Kidney (tissue), 14 donors: ENCODE results near the gene CCNC. TPM values are rescaled to one million over a fixed set of nuclear protein-coding genes. Genes with fewer than 3 reads are reported as not detected.

Experiments
- DNase-seq, 5 donors: peaks; one replicate each; pipeline ENCODE4 v3.0.0-alpha.2; 2013 to 2020
- FAIRE-seq: peaks from 2 replicates; lab custom pipeline; 2012; peaks lifted over from hg19 to GRCh38; lab: Jason Lieb, UNC
- H3K27ac ChIP-seq, 2 donors: one replicate each; pipeline ENCODE4 v1.7.0; 2013; ENCODE audit warnings: low read depth in 2 of 2, low read length in 2 of 2, inconsistent platforms in 1 of 2
- H3K27me3 ChIP-seq: one replicate; pipeline ENCODE4 v1.7.1; 2013; ENCODE audit warnings: low read length, inconsistent platforms; ENCODE audit not compliant: control insufficient read depth, insufficient read depth
- H3K36me3 ChIP-seq, 3 donors: one replicate each; pipeline versions ENCODE4 v1.7.0 to v1.7.1; 2013; ENCODE audit warnings: low read length in 3 of 3, control low read depth in 1 of 3, inconsistent platforms in 1 of 3; ENCODE audit not compliant: insufficient read depth in 3 of 3, control insufficient read depth in 2 of 3
- H3K4me1 ChIP-seq, 3 donors: one replicate each; pipeline versions ENCODE4 v1.7.0 to v1.7.1; 2013; ENCODE audit warnings: low read length in 3 of 3, inconsistent platforms in 1 of 3, low read depth in 1 of 3; ENCODE audit not compliant: control insufficient read depth in 2 of 3, insufficient read depth in 2 of 3
- H3K4me3 ChIP-seq, 3 donors: one replicate each; pipeline versions ENCODE4 v1.7.0 to v1.8.1; 2013; ENCODE audit warnings: low read length in 3 of 3, control low read depth in 1 of 3, inconsistent platforms in 1 of 3
- H3K9ac ChIP-seq, 3 donors: one replicate each; pipeline versions ENCODE4 v1.7.0 to v1.7.1; 2013; ENCODE audit warnings: low read length in 3 of 3, control low read depth in 1 of 3, inconsistent platforms in 1 of 3
- H3K9me3 ChIP-seq, 3 donors: one replicate each; pipeline versions ENCODE4 v1.7.0 to v1.7.1; 2013; ENCODE audit warnings: low read length in 3 of 3, control low read depth in 1 of 3, inconsistent platforms in 1 of 3; ENCODE audit not compliant: control insufficient read depth in 2 of 3, insufficient read depth in 1 of 3
- CTCF ChIP-seq: IDR thresholded peaks from 3 replicates; pipeline ENCODE4 v1.5.1; 2012; ENCODE audit warnings: mild to moderate bottlenecking, moderate library complexity, borderline replicate concordance; ENCODE audit not compliant: insufficient read depth; ENCODE audit errors: extremely low read depth
- intact Hi-C: fragments of 100-400 bp; cut with DNase I; formaldehyde crosslinking; loops from one replicate; pipeline ENCODE4 v1.11.1; 2022
- polyA plus RNA-seq: library from polyadenylated mRNA; stranded (reverse); fragments of 350-450 nt; fragmentation: Illumina TruSeq; extraction: RNeasy Lipid Tissue Mini Kit (QIAGEN cat#74804); gene quantifications from one replicate; pipeline ENCODE4 v1.2.3, GENCODE V29; 2014; ENCODE audit warnings: low read depth, low replicate concordance; ENCODE audit not compliant: insufficient read depth
- total RNA-seq: library from RNA; stranded (reverse); fragmentation: NEBNext Ultra II Directional; extraction: Animal tissue kit (Norgen Biotek cat#: 25700); gene quantifications from one replicate; pipeline ENCODE4 v1.2.1, GENCODE V29; 2021
- donor health status: control.
- donor health status: control.
- donor health status: control.
- donor health status: control.
- donor health status: control.
- donor health status: DM: yes; HTN: yes; CAD: no.
- donor health status: Normal renal cell carcinoma (clear cell type).

CCNC gene
- total and polyA plus RNA-seq, 2 donors from 2014 or later: 51.4 to 55.9 TPM

GRCh38 chr6:99559057-99559456, 9.4 kb downstream of the CCNC start:
- DNase-seq (no peak), FAIRE-seq (no peak)
- Histone ChIP-seq H3K9me3 (peaks cover 0 to 4% (median 0%) of the 10 kb centered on the region in 3 donors), H3K36me3 (peaks cover 13 to 30% (median 16%) of the 10 kb centered on the region in 3 donors), H3K27ac (no peak overlapping the region), H3K4me1 (peaks cover 0 to 2% (median 0%) of the 10 kb centered on the region in 3 donors), H3K27me3 (no peaks in the 10 kb centered on the region), H3K4me3 (no peak overlapping the region), H3K9ac (no peak overlapping the region)
- TF ChIP-seq CTCF: no peak
- intact Hi-C loops: no loop called here

- H3K9me3 ChIP-seq: peaks cover 0 to 4% (median 0%) of the 10 kb centered on the region in 3 donors
- intact Hi-C loops: no loop called here
- no peak for FAIRE-seq
- no peak overlapping the region for H3K9ac ChIP-seq
- H3K4me1 ChIP-seq: no peaks in the 10 kb centered on the region
- DNase-seq: no peak
- H3K36me3 ChIP-seq: peaks cover 14 to 33% (median 19%) of the 10 kb centered on the region in 3 donors
- H3K4me3 ChIP-seq: no peak overlapping the region
- no peak overlapping the region for H3K27ac ChIP-seq
- no peak for TF ChIP-seq CTCF
- H3K27me3 ChIP-seq: no peaks in the 10 kb centered on the region
These were observed 14.6 kb downstream of the CCNC start for GRCh38 chr6:99553888-99554287.

- Histone ChIP-seq H3K4me1 (no peaks in the 10 kb centered on the region), H3K27me3 (no peaks in the 10 kb centered on the region), H3K4me3 (no peak overlapping the region), H3K9ac (no peak overlapping the region), H3K36me3 (peaks cover 12 to 38% (median 17%) of the 10 kb centered on the region in 3 donors), H3K27ac (no peak overlapping the region), H3K9me3 (peaks cover 0 to 4% (median 0%) of the 10 kb centered on the region in 3 donors)
- DNase-seq (no peak), FAIRE-seq (no peak)
- no peak for TF ChIP-seq CTCF
- intact Hi-C loops: no loop called here
These were observed 18.3 kb downstream of the CCNC start for GRCh38 chr6:99550046-99550748.
